GM12801 (cell line): ENCODE results near the gene CAPNS2.

ENCODE experiments used
- CTCF ChIP-seq: IDR thresholded peaks from one replicate; pipeline ENCODE4 v1.5.1; 2011; ENCODE audit warnings: control low read depth; ENCODE audit not compliant: insufficient read length; ENCODE audit errors: extremely low read depth

The CAPNS2 gene

GRCh38 chr16:55534756-55535155, 31.7 kb upstream of the CAPNS2 start:
- no peak for TF ChIP-seq CTCF

- TF ChIP-seq CTCF = no peak
These were observed 27.4 kb upstream of the CAPNS2 start for GRCh38 chr16:55539049-55539448.

GRCh38 chr16:55539488-55539887, 27.0 kb upstream of the CAPNS2 start:
- no peak for TF ChIP-seq CTCF

- TF ChIP-seq CTCF = no peak
These were observed 26.3 kb upstream of the CAPNS2 start for GRCh38 chr16:55540221-55540620.

- TF ChIP-seq CTCF = no peak
These were observed 23.9 kb upstream of the CAPNS2 start for GRCh38 chr16:55542459-55543082.

GRCh38 chr16:55543472-55543871, 23.0 kb upstream of the CAPNS2 start:
- no peak for TF ChIP-seq CTCF

- TF ChIP-seq CTCF = no peak
These were observed 13.9 kb upstream of the CAPNS2 start for GRCh38 chr16:55552621-55553020.

- no peak for TF ChIP-seq CTCF
These were observed 11.0 kb upstream of the CAPNS2 start for GRCh38 chr16:55555436-55555835.
